ENCODE measurements around the gene NPDC1. TPM values are rescaled to one million over a fixed set of nuclear protein-coding genes. Genes with fewer than 3 reads are reported as not detected.

The NPDC1 gene
- total RNA-seq, 1 donor from 2014 or later, result 36.0 TPM

GRCh38 chr9:137020771-137021567 lies 25.0 kb downstream of the NPDC1 start:
- H3K9me3 Mint-ChIP-seq, result no peaks in the 10 kb centered on the region
- intact Hi-C loops (cut with micrococcal nuclease), result no loop called here
- no peak for DNase-seq (ENCODE audit: low spot score)
- no peaks in the 10 kb centered on the region for H3K27me3 Mint-ChIP-seq (ENCODE audit: low read depth)
- no peaks in the 10 kb centered on the region for H3K36me3 Mint-ChIP-seq (ENCODE audit: low read depth)
- no peak overlapping the region for H3K4me3 Mint-ChIP-seq (ENCODE audit: low read depth)
- no peak overlapping the region for H3K27ac Mint-ChIP-seq
- H3K4me1 Mint-ChIP-seq (ENCODE audit: low read depth), result no peaks in the 10 kb centered on the region

DNA sequence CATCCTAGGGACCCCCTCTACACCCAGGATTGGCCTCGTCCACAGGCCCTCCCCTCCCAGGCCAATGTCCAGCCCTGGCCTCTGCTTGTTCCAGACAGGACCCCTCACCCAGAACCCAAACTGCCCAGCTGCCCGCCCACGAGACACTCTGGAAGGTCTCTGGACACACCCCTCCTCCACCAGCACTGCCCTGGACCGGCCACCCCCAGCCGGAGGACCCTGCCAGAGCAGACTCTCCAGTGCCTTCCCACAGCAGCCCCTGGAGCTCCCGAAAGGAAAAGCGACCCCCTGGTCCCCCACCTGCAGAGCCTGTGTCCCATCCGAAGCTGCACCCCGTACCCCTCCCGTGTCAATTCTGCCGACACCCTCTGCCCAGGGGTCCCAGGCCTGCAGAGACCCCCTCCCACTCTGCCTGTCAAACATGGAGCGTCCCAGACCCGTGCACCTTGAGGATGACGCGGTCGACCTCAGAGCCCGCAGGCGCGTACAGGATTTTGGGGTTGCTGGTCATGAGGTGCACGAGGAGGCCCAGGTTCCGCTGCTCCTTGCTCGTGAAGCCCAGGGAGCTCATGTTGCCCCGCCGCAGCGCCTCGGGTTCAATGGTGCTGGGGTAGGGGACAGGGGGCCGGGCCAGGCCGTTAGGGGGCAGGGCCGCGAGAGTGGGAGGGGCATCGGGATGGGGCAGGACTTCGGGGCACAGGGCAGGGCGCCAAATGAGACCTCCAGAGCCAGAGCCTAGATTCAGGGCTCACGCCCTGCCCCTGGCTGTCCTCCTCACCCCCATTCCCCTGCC lies 25.9 kb downstream of the NPDC1 start:
- no peak for DNase-seq (ENCODE audit: low spot score)
- no peaks in the 10 kb centered on the region for H3K4me1 Mint-ChIP-seq (ENCODE audit: low read depth)
- intact Hi-C loops (cut with micrococcal nuclease), result no loop called here
- H3K4me3 Mint-ChIP-seq (ENCODE audit: low read depth), result no peak overlapping the region
- no peaks in the 10 kb centered on the region for H3K9me3 Mint-ChIP-seq
- no peaks in the 10 kb centered on the region for H3K27me3 Mint-ChIP-seq (ENCODE audit: low read depth)
- H3K27ac Mint-ChIP-seq, result no peak overlapping the region
- no peaks in the 10 kb centered on the region for H3K36me3 Mint-ChIP-seq (ENCODE audit: low read depth)

GRCh38 chr9:137018761-137019559 lies 27.0 kb downstream of the NPDC1 start:
- no peaks in the 10 kb centered on the region for H3K27me3 Mint-ChIP-seq (ENCODE audit: low read depth)

GRCh38 chr9:137017791-137018497 lies 28.0 kb downstream of the NPDC1 start:
- H3K4me3 Mint-ChIP-seq (ENCODE audit: low read depth), result no peak overlapping the region
- no peaks in the 10 kb centered on the region for H3K27me3 Mint-ChIP-seq (ENCODE audit: low read depth)
- H3K27ac Mint-ChIP-seq, result no peak overlapping the region
- no peak for DNase-seq (ENCODE audit: low spot score)
- no peaks in the 10 kb centered on the region for H3K9me3 Mint-ChIP-seq
- no peaks in the 10 kb centered on the region for H3K36me3 Mint-ChIP-seq (ENCODE audit: low read depth)
- intact Hi-C loops (cut with micrococcal nuclease), result no loop called here
- no peaks in the 10 kb centered on the region for H3K4me1 Mint-ChIP-seq (ENCODE audit: low read depth)

More at GRCh38 chr9:137018761-137019559, 27.0 kb downstream of the NPDC1 start:
- DNase-seq (ENCODE audit: low spot score), result no peak
- Mint-ChIP-seq H3K4me1 (ENCODE audit: low read depth) (no peaks in the 10 kb centered on the region), H3K27ac (no peak overlapping the region), H3K36me3 (ENCODE audit: low read depth) (no peaks in the 10 kb centered on the region), H3K9me3 (no peaks in the 10 kb centered on the region), H3K4me3 (ENCODE audit: low read depth) (no peak overlapping the region)
- intact Hi-C loops (cut with micrococcal nuclease), result no loop called here

DNA sequence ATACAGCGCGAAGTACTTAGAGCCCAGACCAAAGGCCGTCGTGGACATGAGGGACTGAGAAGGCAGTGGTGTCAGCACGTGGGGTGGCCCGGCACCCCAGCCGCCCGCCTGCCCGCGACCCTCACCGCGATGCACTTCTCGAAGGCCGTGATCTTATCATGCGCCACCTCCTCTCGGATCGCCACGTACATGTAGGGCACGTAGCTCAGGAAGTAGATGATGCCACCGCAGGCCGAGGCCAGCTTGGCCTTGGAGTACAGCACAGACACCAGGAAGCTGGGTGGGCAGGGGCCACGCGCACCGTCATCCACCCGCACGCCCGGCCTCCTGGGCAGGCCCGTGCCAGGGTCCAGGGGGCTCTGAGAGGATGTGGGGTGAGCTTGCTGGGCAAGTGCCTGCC lies 28.9 kb downstream of the NPDC1 start:
- DNase-seq (ENCODE audit: low spot score), result no peak
- no peaks in the 10 kb centered on the region for H3K36me3 Mint-ChIP-seq (ENCODE audit: low read depth)
- H3K27me3 Mint-ChIP-seq (ENCODE audit: low read depth), result no peaks in the 10 kb centered on the region
- intact Hi-C loops (cut with micrococcal nuclease), result no loop called here
- no peak overlapping the region for H3K27ac Mint-ChIP-seq
- H3K4me1 Mint-ChIP-seq (ENCODE audit: low read depth), result no peaks in the 10 kb centered on the region
- H3K9me3 Mint-ChIP-seq, result no peaks in the 10 kb centered on the region
- H3K4me3 Mint-ChIP-seq (ENCODE audit: low read depth), result no peak overlapping the region

GRCh38 chr9:137016436-137016835 lies 29.5 kb downstream of the NPDC1 start:
- DNase-seq (ENCODE audit: low spot score), result no peak
- Mint-ChIP-seq H3K4me3 (ENCODE audit: low read depth) (no peak overlapping the region), H3K4me1 (ENCODE audit: low read depth) (no peaks in the 10 kb centered on the region), H3K27me3 (ENCODE audit: low read depth) (no peaks in the 10 kb centered on the region), H3K36me3 (ENCODE audit: low read depth) (no peaks in the 10 kb centered on the region), H3K9me3 (no peaks in the 10 kb centered on the region), H3K27ac (no peak overlapping the region)
- intact Hi-C loops (cut with micrococcal nuclease), result no loop called here

DNA sequence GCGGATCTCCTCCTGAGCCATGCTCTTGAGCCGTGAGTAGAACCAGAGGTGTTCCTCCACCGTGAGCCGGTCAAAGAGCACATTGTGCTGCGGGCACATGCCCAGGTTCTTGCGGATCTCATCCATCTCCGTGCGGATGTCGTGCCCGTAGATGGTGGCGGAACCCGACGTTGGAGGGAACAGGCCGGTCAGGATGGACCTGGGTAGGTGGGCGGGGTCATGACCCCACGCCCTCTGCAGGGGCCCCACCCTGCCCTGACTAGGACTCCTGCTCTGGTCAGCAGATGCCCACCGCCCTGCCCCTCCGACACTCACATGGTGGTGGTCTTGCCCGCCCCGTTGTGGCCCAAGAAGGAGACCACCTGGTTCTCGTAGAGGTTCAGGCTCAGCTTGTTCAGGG lies 30.0 kb downstream of the NPDC1 start:
- intact Hi-C loops (cut with micrococcal nuclease), result no loop called here
- Mint-ChIP-seq H3K4me1 (ENCODE audit: low read depth) (no peaks in the 10 kb centered on the region), H3K36me3 (ENCODE audit: low read depth) (no peaks in the 10 kb centered on the region), H3K27ac (no peak overlapping the region), H3K4me3 (ENCODE audit: low read depth) (no peak overlapping the region), H3K27me3 (ENCODE audit: low read depth) (no peaks in the 10 kb centered on the region), H3K9me3 (no peaks in the 10 kb centered on the region)
- no peak for DNase-seq (ENCODE audit: low spot score)

DNA sequence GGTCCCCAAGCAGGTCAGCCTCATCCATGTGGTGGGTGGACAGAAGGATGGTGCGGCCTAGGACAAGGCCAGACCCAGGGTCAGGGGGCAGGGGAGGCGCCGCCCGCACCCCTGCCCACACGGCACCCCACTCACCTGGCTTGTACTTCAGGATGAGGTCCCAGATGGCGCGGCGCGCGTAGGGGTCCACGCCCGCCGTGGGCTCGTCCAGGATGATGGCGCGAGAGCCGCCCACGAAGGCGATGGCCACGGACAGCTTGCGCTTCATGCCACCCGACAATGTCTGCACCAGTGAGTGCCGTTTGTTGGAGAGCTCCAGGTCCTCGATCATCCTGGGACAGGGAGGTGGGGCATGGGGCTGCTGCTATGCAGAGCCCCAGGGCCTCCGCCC lies 30.4 kb downstream of the NPDC1 start:
- H3K4me1 Mint-ChIP-seq (ENCODE audit: low read depth), result no peaks in the 10 kb centered on the region
- no peaks in the 10 kb centered on the region for H3K9me3 Mint-ChIP-seq
- intact Hi-C loops (cut with micrococcal nuclease), result no loop called here
- no peaks in the 10 kb centered on the region for H3K27me3 Mint-ChIP-seq (ENCODE audit: low read depth)
- no peak for DNase-seq (ENCODE audit: low spot score)
- no peak overlapping the region for H3K4me3 Mint-ChIP-seq (ENCODE audit: low read depth)
- no peak overlapping the region for H3K27ac Mint-ChIP-seq
- H3K36me3 Mint-ChIP-seq (ENCODE audit: low read depth), result no peaks in the 10 kb centered on the region

DNA sequence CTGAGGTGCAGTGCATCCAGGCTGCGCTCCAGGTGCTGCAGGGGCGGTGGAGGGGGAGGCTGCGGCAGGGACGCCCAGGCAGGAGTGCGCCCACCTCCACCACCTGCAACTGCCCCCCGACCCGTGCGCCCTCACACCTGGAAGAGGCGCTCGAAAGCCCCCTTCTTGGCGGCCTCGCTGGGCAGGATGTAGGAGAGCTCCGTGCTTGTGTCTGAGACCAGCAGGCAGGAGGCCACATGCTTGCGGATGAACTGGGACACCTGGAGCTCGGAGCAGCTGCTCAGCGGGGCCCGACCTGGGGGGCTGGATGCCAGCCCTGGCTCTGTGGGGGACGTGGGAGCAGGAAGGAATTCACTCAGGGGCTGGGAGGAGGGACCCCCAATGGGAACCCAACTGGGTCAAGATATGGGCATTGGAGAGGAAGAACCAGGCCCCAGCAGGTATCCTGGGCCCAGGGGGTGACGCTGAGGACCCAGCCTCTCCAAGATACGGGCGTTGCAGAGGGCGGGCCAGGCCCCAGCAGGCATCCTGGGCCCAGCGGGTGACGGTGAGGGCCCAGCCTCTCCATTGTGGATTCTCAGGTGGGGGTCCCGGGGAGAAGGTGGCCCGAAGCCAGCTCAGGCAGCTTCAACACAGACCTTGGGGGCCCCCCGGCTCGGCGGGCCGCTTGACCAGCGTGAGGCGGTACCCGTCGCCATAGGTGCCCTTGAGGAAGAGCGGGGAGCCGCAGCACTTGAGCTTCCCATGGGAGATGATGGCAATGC lies 31.0 kb downstream of the NPDC1 start:
- DNase-seq (ENCODE audit: low spot score), result no peak

DNA sequence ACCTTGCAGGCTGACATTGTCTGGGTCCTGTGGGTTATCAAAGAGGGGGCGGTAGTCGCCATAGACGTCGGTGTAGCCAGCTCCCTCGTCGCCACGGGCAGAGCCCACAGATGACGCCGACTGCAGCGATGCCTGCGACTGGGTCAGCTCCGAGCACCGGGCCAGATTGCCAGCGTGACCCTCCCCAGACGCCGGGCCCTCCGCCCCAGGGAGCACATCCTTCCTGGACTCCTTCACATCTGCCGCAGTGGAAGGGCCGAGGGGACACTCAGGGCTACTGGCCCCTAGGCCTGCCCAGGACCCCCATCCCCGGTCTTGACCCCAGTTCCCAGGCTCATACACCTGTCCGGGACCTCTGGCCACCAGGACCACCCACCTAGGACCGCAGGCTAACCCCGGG lies 31.8 kb downstream of the NPDC1 start:
- H3K36me3 Mint-ChIP-seq (ENCODE audit: low read depth), result no peaks in the 10 kb centered on the region
- H3K9me3 Mint-ChIP-seq, result no peaks in the 10 kb centered on the region
- H3K4me1 Mint-ChIP-seq (ENCODE audit: low read depth), result no peaks in the 10 kb centered on the region
- DNase-seq (ENCODE audit: low spot score), result no peak
- no peaks in the 10 kb centered on the region for H3K27me3 Mint-ChIP-seq (ENCODE audit: low read depth)
- intact Hi-C loops (cut with micrococcal nuclease), result no loop called here
- no peak overlapping the region for H3K4me3 Mint-ChIP-seq (ENCODE audit: low read depth)
- no peak overlapping the region for H3K27ac Mint-ChIP-seq

More for the DNA sequence above, 31.0 kb downstream of the NPDC1 start:
- no peak overlapping the region for H3K27ac Mint-ChIP-seq
- no peak overlapping the region for H3K4me3 Mint-ChIP-seq (ENCODE audit: low read depth)
- H3K4me1 Mint-ChIP-seq (ENCODE audit: low read depth), result no peaks in the 10 kb centered on the region
- H3K27me3 Mint-ChIP-seq (ENCODE audit: low read depth), result no peaks in the 10 kb centered on the region
- intact Hi-C loops (cut with micrococcal nuclease), result no loop called here
- H3K9me3 Mint-ChIP-seq, result no peaks in the 10 kb centered on the region
- H3K36me3 Mint-ChIP-seq (ENCODE audit: low read depth), result no peaks in the 10 kb centered on the region

DNA sequence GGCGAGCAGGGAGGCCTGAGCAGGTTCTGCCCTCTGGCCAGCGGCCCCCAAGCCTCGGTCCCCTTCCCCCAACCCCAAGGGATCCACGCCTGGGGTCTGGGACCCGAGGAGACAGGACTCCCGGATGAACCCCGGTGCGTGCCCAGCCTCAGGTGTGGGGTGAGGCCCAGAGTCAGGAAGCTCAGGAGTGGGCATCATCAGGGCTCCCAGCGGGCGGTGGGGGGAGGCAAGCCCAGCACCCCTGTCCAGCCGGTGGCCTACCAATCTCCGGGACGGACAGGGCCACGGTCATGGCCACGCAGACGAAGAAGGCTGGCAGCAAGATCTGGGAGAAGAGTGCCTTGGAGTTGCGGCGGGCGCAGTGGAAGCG lies 32.4 kb downstream of the NPDC1 start:
- no peak overlapping the region for H3K27ac Mint-ChIP-seq
- intact Hi-C loops (cut with micrococcal nuclease), result no loop called here
- no peaks in the 10 kb centered on the region for H3K36me3 Mint-ChIP-seq (ENCODE audit: low read depth)
- H3K4me3 Mint-ChIP-seq (ENCODE audit: low read depth), result no peak overlapping the region
- no peaks in the 10 kb centered on the region for H3K4me1 Mint-ChIP-seq (ENCODE audit: low read depth)
- no peaks in the 10 kb centered on the region for H3K27me3 Mint-ChIP-seq (ENCODE audit: low read depth)
- no peaks in the 10 kb centered on the region for H3K9me3 Mint-ChIP-seq
- DNase-seq (ENCODE audit: low spot score), result no peak
